Measurements from ENCODE around the gene NEU2. TPM values are rescaled to one million over a fixed set of nuclear protein-coding genes. Genes with fewer than 3 reads are reported as not detected.

NEU2 gene
- total RNA-seq, 1 donor from 2014 or later = not detected

DNA sequence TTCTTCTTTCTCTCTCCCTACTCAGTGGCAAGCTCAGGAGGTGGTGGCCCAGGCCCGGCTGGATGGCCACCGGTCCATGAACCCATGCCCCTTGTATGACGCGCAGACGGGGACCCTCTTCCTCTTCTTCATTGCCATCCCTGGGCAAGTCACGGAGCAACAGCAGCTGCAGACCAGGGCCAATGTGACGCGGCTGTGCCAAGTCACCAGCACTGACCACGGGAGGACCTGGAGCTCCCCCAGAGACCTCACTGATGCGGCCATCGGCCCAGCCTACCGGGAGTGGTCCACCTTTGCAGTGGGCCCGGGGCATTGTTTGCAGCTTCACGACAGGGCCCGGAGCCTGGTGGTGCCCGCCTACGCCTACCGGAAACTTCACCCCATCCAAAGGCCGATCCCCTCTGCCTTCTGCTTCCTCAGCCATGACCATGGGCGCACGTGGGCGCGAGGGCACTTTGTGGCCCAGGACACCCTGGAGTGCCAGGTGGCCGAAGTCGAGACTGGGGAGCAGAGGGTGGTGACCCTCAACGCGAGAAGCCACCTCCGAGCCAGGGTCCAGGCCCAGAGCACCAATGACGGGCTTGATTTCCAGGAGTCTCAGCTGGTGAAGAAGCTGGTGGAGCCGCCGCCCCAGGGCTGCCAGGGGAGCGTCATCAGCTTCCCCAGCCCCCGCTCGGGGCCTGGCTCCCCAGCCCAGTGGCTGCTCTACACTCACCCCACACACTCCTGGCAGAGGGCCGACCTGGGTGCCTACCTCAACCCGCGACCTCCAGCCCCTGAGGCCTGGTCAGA is 1.8 kb downstream of the NEU2 start:
- H3K4me3 Mint-ChIP-seq (ENCODE audit: unreplicated experiment) = no peak overlapping the region
- no peaks in the 10 kb centered on the region for H3K4me1 Mint-ChIP-seq (ENCODE audit: unreplicated experiment)
- no peaks in the 10 kb centered on the region for H3K9me3 Mint-ChIP-seq (ENCODE audit: unreplicated experiment)
- no peak for DNase-seq (ENCODE audit: low spot score)
- H3K27ac Mint-ChIP-seq (ENCODE audit: unreplicated experiment) = no peak overlapping the region
- no peaks in the 10 kb centered on the region for H3K36me3 Mint-ChIP-seq (ENCODE audit: low read depth, unreplicated experiment)
- TF ChIP-seq, protein P1, sequence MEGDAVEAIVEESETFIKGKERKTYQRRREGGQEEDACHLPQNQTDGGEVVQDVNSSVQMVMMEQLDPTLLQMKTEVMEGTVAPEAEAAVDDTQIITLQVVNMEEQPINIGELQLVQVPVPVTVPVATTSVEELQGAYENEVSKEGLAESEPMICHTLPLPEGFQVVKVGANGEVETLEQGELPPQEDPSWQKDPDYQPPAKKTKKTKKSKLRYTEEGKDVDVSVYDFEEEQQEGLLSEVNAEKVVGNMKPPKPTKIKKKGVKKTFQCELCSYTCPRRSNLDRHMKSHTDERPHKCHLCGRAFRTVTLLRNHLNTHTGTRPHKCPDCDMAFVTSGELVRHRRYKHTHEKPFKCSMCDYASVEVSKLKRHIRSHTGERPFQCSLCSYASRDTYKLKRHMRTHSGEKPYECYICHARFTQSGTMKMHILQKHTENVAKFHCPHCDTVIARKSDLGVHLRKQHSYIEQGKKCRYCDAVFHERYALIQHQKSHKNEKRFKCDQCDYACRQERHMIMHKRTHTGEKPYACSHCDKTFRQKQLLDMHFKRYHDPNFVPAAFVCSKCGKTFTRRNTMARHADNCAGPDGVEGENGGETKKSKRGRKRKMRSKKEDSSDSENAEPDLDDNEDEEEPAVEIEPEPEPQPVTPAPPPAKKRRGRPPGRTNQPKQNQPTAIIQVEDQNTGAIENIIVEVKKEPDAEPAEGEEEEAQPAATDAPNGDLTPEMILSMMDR (IDR thresholded peaks at IDR 0.05; ENCODE audit: unreplicated experiment) = no peak
- H3K27me3 Mint-ChIP-seq (ENCODE audit: unreplicated experiment) = peaks cover 3% of the 10 kb centered on the region

DNA sequence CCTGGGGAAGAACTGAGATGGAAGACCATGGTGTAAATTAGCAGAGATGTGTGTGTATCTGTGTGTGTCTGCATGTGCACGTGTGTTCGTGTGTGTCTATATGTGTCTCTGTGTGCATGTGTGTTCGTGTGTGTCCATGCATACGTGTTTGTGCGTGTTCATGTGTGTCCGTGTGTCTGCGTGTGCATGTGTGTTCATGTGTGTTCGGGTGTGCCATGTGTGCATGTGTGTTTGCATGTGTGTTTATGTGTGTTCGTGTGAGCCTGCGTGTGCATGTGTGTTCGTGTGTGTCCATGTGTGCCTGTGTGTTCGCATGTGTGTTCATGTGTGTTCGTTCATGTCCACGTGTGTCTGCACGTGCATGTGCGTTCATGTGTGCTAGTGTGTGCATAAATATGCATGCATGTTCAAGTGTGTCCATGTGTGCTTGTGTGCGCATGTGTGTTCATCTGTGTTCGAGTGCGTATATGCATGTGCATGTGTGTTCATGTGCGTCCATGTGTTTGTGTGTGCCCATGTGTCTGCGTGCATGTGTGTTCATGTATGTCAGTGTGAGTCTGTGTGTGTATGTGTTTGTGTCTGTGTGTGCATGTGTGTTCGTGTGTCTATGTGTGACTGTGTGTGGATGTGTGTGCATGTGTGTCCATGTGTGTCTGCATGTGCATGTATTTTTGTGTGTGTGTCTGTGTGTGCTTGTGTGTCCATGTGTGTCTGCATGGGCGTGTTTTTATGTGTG is 3.1 kb downstream of the NEU2 start:
- no peak for DNase-seq (ENCODE audit: low spot score)
- H3K36me3 Mint-ChIP-seq (ENCODE audit: low read depth, unreplicated experiment) = no peaks in the 10 kb centered on the region
- TF ChIP-seq, protein P1 (IDR thresholded peaks at IDR 0.05; ENCODE audit: unreplicated experiment) = no peak
- H3K27me3 Mint-ChIP-seq (ENCODE audit: unreplicated experiment) = peaks cover 3% of the 10 kb centered on the region
- H3K9me3 Mint-ChIP-seq (ENCODE audit: unreplicated experiment) = no peaks in the 10 kb centered on the region
- H3K4me3 Mint-ChIP-seq (ENCODE audit: unreplicated experiment) = no peak overlapping the region
- no peaks in the 10 kb centered on the region for H3K4me1 Mint-ChIP-seq (ENCODE audit: unreplicated experiment)
- H3K27ac Mint-ChIP-seq (ENCODE audit: unreplicated experiment) = no peak overlapping the region

DNA sequence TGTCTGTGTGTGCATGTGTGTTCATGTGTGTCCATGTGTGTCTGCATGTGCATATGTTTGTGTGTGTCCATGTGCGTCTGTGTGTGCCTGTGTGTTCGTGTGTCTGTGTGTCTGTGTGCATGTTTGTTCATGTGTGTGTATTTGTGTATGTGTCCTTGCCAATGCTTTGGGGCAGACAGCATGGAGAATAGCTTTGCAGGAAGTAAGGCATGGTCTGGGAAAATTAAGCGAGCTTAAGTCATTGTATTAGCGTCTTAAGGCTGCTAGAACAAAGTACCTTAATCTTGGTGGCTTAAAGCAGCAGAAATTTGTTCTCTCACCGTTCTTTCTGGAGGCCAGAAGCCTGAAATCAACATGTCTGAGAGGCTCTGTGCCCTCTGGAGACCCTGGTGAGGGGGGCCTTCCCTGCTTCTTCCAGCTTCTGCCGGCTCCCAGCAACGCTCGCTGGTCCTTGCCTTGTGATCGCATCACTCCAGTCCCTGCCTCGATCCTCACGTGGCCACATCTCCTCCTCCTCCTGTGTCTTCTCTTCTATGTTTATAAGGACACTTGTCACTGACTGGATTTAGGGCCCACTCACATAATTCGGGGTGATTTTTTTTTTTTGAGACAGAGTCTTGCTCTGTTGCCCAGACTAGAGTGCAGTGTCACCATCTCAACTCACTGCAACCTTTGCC is 3.8 kb downstream of the NEU2 start:
- TF ChIP-seq, protein P1 (IDR thresholded peaks at IDR 0.05; ENCODE audit: unreplicated experiment) = no peak
- Mint-ChIP-seq H3K4me3 (ENCODE audit: unreplicated experiment) (no peak overlapping the region), H3K9me3 (ENCODE audit: unreplicated experiment) (no peaks in the 10 kb centered on the region), H3K4me1 (ENCODE audit: unreplicated experiment) (no peaks in the 10 kb centered on the region), H3K27me3 (ENCODE audit: unreplicated experiment) (peaks cover 3% of the 10 kb centered on the region), H3K36me3 (ENCODE audit: low read depth, unreplicated experiment) (no peaks in the 10 kb centered on the region), H3K27ac (ENCODE audit: unreplicated experiment) (no peak overlapping the region)
- DNase-seq (ENCODE audit: low spot score) = no peak

DNA sequence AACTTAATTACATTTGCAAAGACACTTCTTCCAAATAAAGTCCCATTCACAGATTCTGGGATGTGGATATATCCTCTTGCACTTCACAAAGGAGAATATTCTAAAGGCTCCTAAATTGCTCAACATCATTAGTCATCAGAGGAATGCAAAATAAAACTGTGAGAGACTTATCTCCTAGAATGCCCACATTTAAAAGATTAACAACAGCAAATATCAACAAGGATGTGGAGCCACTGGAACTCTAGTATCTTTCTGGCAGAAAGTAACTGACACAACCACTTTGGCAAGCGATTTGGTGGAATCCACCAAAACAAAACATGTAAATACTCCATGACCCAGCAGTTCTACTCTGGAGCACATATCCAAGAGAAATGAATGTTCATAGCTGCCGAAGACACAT is 4.6 kb downstream of the NEU2 start:
- Mint-ChIP-seq H3K9me3 (ENCODE audit: unreplicated experiment) (no peaks in the 10 kb centered on the region), H3K4me1 (ENCODE audit: unreplicated experiment) (peaks cover 2% of the 10 kb centered on the region), H3K27me3 (ENCODE audit: unreplicated experiment) (peaks cover 5% of the 10 kb centered on the region), H3K4me3 (ENCODE audit: unreplicated experiment) (no peak overlapping the region), H3K27ac (ENCODE audit: unreplicated experiment) (no peak overlapping the region), H3K36me3 (ENCODE audit: low read depth, unreplicated experiment) (no peaks in the 10 kb centered on the region)
- DNase-seq (ENCODE audit: low spot score) = no peak
- TF ChIP-seq, protein P1 (IDR thresholded peaks at IDR 0.05; ENCODE audit: unreplicated experiment) = no peak
